IPS DF 6.9 (cell line): ENCODE data around the gene THPO.

Experiments
- DNase-seq: peaks from one replicate; pipeline ENCODE4 v3.0.0-alpha.2; 2013; ENCODE audit warnings: low read depth, low spot score
- H3K27ac ChIP-seq: one replicate; pipeline ENCODE4 v1.5.1; 2013; ENCODE audit warnings: low read length, control low read depth
- H3K27me3 ChIP-seq: 2 replicates; pipeline ENCODE4 v1.6.1; 2013; ENCODE audit warnings: mild to moderate bottlenecking, low read length; ENCODE audit not compliant: control insufficient read depth, insufficient read depth
- H3K36me3 ChIP-seq: 2 replicates; pipeline ENCODE4 v1.6.1; 2013; ENCODE audit warnings: low read length; ENCODE audit not compliant: control insufficient read depth, insufficient read depth
- H3K4me1 ChIP-seq: 2 replicates; pipeline ENCODE4 v1.6.1; 2013; ENCODE audit warnings: low read length; ENCODE audit not compliant: control insufficient read depth, insufficient read depth
- H3K4me3 ChIP-seq: 2 replicates; pipeline ENCODE4 v1.5.1; 2013; ENCODE audit warnings: mild to moderate bottlenecking, low read length
- H3K9me3 ChIP-seq: 2 replicates; pipeline ENCODE4 v1.6.1; 2013; ENCODE audit warnings: low read length, inconsistent platforms; ENCODE audit not compliant: control insufficient read depth, insufficient read depth
- WGBS: extraction: QIAGEN DNeasy Blood & Tissue Kit; methylation state at CpG from one replicate; pipeline ENCODE4 v1.1.7; 2013; ENCODE audit warnings: mixed read lengths, missing lambda C conversion rate; ENCODE audit not compliant: insufficient read length, insufficient coverage; 5-methylcytosine and 5-hydroxymethylcytosine counted together

Gene THPO

GRCh38 chr3:184349563-184350470, 28.2 kb downstream of the THPO start:
- Histone ChIP-seq H3K9me3 (no peaks in the 10 kb centered on the region), H3K36me3 (peaks cover 6% of the 10 kb centered on the region), H3K4me1 (0 out of 2 replicates have a peak, but pooled peaks cover under 1% of the 10 kb centered on the region), H3K27me3 (no peaks in the 10 kb centered on the region), H3K27ac (no peak overlapping the region), H3K4me3 (no peak overlapping the region)
- WGBS, result no CpG with 5 or more reads among the region's 10 CpGs
- DNase-seq, result no peak

- no peaks in the 10 kb centered on the region for H3K9me3 ChIP-seq
- no peak overlapping the region for H3K4me3 ChIP-seq
- DNase-seq, result no peak
- peaks cover 12% of the 10 kb centered on the region for H3K36me3 ChIP-seq
- H3K4me1 ChIP-seq, result peaks cover 3% of the 10 kb centered on the region; the same call in 1 of the 2 replicates
- no peak overlapping the region for H3K27ac ChIP-seq
- no CpG with 5 or more reads among the region's 4 CpGs for WGBS
- H3K27me3 ChIP-seq, result no peaks in the 10 kb centered on the region
Observed at GRCh38 chr3:184348057-184348382, 30.0 kb downstream of the THPO start.

- Histone ChIP-seq H3K27me3 (no peaks in the 10 kb centered on the region), H3K27ac (no peak overlapping the region), H3K36me3 (peaks cover 15% of the 10 kb centered on the region), H3K4me1 (peaks cover 3% of the 10 kb centered on the region; the same call in 1 of the 2 replicates), H3K9me3 (no peaks in the 10 kb centered on the region), H3K4me3 (no peak overlapping the region)
- no peak for DNase-seq
- WGBS, result no CpG with 5 or more reads among the region's 12 CpGs
Observed at GRCh38 chr3:184347321-184348056, 30.5 kb downstream of the THPO start.

- Histone ChIP-seq H3K9me3 (no peaks in the 10 kb centered on the region), H3K4me1 (peaks cover 3% of the 10 kb centered on the region; the same call in 1 of the 2 replicates), H3K4me3 (no peak overlapping the region), H3K27ac (no peak overlapping the region), H3K27me3 (no peaks in the 10 kb centered on the region), H3K36me3 (peaks cover 15% of the 10 kb centered on the region)
- no CpG with 5 or more reads among the region's 20 CpGs for WGBS
- DNase-seq, result no peak
Observed at GRCh38 chr3:184346480-184347190, 31.4 kb downstream of the THPO start.

- DNase-seq, result no peak
- no CpG with 5 or more reads among the region's 14 CpGs for WGBS
- Histone ChIP-seq H3K27me3 (no peaks in the 10 kb centered on the region), H3K9me3 (no peaks in the 10 kb centered on the region), H3K4me3 (no peak overlapping the region), H3K36me3 (peaks cover 15% of the 10 kb centered on the region), H3K4me1 (peaks cover 3% of the 10 kb centered on the region; the same call in 1 of the 2 replicates), H3K27ac (no peak overlapping the region)
Observed at GRCh38 chr3:184345317-184346144, 32.5 kb downstream of the THPO start.

- Histone ChIP-seq H3K27ac (no peak overlapping the region), H3K27me3 (no peaks in the 10 kb centered on the region), H3K9me3 (no peaks in the 10 kb centered on the region), H3K4me3 (no peak overlapping the region), H3K4me1 (peaks cover 3% of the 10 kb centered on the region; the same call in 1 of the 2 replicates), H3K36me3 (peaks cover 15% of the 10 kb centered on the region)
- WGBS, result no CpG with 5 or more reads among the region's 24 CpGs
- DNase-seq, result no peak
Observed at GRCh38 chr3:184344579-184345316, 33.3 kb downstream of the THPO start.

GRCh38 chr3:184343200-184343876, 34.7 kb downstream of the THPO start:
- H3K36me3 ChIP-seq, result peaks cover 15% of the 10 kb centered on the region
- no peak overlapping the region for H3K27ac ChIP-seq
- no peaks in the 10 kb centered on the region for H3K9me3 ChIP-seq
- WGBS, result no CpG with 5 or more reads among the region's 5 CpGs
- H3K4me1 ChIP-seq, result peaks cover 6% of the 10 kb centered on the region
- H3K4me3 ChIP-seq, result no peak overlapping the region
- no peak for DNase-seq
- no peaks in the 10 kb centered on the region for H3K27me3 ChIP-seq

GRCh38 chr3:184341925-184342324, 36.1 kb downstream of the THPO start:
- Histone ChIP-seq H3K27me3 (no peaks in the 10 kb centered on the region), H3K27ac (no peak overlapping the region), H3K9me3 (no peaks in the 10 kb centered on the region), H3K36me3 (peaks cover 13% of the 10 kb centered on the region), H3K4me3 (no peak overlapping the region), H3K4me1 (peaks cover 6% of the 10 kb centered on the region)
- DNase-seq, result no peak
- no CpG with 5 or more reads among the region's 7 CpGs for WGBS
